ENCODE data around the gene SRRM5. TPM values are rescaled to one million over a fixed set of nuclear protein-coding genes. Genes with fewer than 3 reads are reported as not detected.

SRRM5 gene
- total and polyA plus RNA-seq, 3 donors from 2014 or later, result 8.4 to 36.0 (median 21.3) TPM

DNA sequence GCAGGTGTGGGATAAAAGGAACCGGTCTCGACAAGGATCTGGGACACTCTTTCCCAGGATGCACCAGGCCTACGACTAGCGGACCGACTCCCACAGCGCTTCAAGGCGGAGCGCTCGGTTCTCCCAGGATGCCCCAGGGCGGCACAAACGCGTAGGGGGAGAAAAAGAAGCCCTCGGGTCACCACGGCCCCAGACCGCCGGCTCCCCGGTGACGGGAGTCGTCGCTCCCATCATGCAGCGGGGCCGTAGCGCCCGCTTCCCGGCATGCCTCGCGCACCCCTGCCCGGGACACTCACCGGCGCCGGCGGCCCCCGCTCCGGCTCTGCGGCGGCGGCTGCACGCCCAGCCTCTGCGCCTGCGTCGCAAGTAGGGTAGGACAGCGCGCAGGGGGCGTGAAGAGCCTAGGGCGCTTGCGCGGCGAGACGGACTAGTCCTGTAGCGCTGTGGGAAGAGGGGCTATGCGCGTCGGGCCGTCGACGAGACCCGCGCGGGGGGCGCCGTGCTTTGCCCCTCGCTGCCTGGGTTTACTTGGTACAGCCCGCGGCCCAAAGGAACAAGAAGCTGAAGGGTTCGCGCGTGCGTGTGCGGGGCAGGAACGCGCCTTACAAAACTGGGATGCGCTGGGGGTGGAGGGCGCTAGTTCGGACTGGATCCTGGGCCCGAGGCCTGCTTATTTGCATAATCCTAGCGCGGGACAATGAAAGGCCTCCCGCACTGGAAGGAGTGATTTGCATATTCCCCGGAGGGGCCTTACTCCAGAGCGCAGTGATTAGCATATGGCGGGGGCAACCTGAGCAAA is 7.6 kb downstream of the SRRM5 start, which contains the start of gene ZNF428:
Gene ZNF428, minus strand, starts transcription at position 368 of the 799 bp plus-strand sequence. CDS start 5,325 bp downstream, outside the sequence.
- H3K27ac ChIP-seq, result peak within 1 kb of the TSS; percentile 80 to 96
- H3K36me3 ChIP-seq (ENCODE audit: low read depth, missing control alignments), result no peaks in the 10 kb centered on the region
- peak within 1 kb of the TSS; percentile 74 to 79 for H3K4me3 ChIP-seq
- H3K4me1 ChIP-seq, result peaks cover 4% of the 10 kb centered on the region
- DNase-seq, result peak; percentile 93
- 0% methylated on average over 15 to 80 of the region's 81 CpGs for WGBS, 2 donors
- intact Hi-C loops (cut with DNase I; ENCODE audit: low total_unique reads), result no loop called here
- H3K9me3 ChIP-seq, result no peaks in the 10 kb centered on the region
- no peaks in the 10 kb centered on the region for H3K27me3 ChIP-seq
- TF ChIP-seq, protein P1, sequence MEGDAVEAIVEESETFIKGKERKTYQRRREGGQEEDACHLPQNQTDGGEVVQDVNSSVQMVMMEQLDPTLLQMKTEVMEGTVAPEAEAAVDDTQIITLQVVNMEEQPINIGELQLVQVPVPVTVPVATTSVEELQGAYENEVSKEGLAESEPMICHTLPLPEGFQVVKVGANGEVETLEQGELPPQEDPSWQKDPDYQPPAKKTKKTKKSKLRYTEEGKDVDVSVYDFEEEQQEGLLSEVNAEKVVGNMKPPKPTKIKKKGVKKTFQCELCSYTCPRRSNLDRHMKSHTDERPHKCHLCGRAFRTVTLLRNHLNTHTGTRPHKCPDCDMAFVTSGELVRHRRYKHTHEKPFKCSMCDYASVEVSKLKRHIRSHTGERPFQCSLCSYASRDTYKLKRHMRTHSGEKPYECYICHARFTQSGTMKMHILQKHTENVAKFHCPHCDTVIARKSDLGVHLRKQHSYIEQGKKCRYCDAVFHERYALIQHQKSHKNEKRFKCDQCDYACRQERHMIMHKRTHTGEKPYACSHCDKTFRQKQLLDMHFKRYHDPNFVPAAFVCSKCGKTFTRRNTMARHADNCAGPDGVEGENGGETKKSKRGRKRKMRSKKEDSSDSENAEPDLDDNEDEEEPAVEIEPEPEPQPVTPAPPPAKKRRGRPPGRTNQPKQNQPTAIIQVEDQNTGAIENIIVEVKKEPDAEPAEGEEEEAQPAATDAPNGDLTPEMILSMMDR (IDR thresholded peaks at IDR 0.05), result no peak
- TF ChIP-seq POLR2A (IDR thresholded peaks at IDR 0.05), result peak; percentile 5

- H3K4me3 ChIP-seq, result peak overlapping the region; percentile 74 to 79
- no peaks in the 10 kb centered on the region for H3K36me3 ChIP-seq (ENCODE audit: low read depth, missing control alignments)
- H3K27ac ChIP-seq, result peak overlapping the region in 1 of 2 donors; percentile 96
- H3K4me1 ChIP-seq, result peaks cover 4% of the 10 kb centered on the region
- H3K27me3 ChIP-seq, result no peaks in the 10 kb centered on the region
- DNase-seq, result no peak
- intact Hi-C loops (cut with DNase I; ENCODE audit: low total_unique reads), result no loop called here
- H3K9me3 ChIP-seq, result no peaks in the 10 kb centered on the region
- no peak for TF ChIP-seq POLR2A (IDR thresholded peaks at IDR 0.05)
- TF ChIP-seq, protein P1 (IDR thresholded peaks at IDR 0.05), result no peak
- WGBS, 2 donors, result 19 to 30% methylated on average over 23 of the region's 23 CpGs
Measured at GRCh38 chr19:43620061-43621001, 8.4 kb downstream of the SRRM5 start.

DNA sequence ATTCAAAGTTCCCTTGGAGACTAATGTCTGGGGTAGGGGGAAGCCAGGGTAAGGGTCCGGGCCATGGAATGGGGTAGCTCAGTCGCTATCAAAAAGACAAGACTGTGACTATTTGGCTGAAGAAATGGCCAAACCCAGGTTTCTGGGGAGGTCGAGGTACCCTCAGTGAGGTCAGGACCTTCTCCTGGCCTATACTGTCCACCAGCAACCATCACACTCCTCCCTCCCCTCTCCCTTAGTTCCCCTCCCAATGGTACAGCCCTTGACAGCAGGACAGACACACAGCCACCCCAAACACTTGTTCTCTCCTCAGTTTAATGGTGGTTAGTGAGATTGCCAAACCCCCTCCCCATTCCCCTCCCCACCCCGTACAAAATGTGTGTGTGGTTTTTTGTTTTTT is 10.2 kb downstream of the SRRM5 start:
- 47 to 60% methylated on average over 4 of the region's 4 CpGs for WGBS, 2 donors
- intact Hi-C loops (cut with DNase I; ENCODE audit: low total_unique reads), result no loop called here

DNA sequence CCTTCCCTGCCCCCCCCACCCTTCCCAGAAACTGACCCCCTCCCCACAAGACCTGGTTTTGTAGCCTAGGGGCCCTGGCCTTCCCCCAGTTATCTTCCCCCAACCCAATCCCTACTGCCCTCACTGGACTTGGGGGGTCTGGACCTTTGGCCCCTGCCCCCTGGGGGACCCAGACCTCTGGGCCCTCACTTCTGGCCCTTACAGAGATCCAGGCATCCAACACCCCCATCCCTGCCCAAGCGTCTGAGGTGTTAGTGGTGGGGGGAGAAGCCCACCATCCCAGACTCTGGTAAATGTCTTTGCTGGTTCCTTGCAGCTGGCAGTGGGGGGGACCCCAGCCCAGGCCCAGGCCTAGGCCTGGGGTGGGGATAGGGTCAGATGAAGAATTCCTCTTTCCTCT is 11.1 kb downstream of the SRRM5 start:
- 67 to 79% methylated on average over 1 of the region's 1 CpG for WGBS, 2 donors
- Histone ChIP-seq H3K27ac (no peak overlapping the region), H3K4me3 (peak overlapping the region; percentile 15 to 18), H3K27me3 (no peaks in the 10 kb centered on the region), H3K36me3 (ENCODE audit: low read depth, missing control alignments) (no peaks in the 10 kb centered on the region), H3K9me3 (no peaks in the 10 kb centered on the region), H3K4me1 (no peaks in the 10 kb centered on the region)
- intact Hi-C loops (cut with DNase I; ENCODE audit: low total_unique reads), result no loop called here
- DNase-seq, result no peak
- TF ChIP-seq POLR2A (IDR thresholded peaks at IDR 0.05), result no peak
- TF ChIP-seq, protein P1 (IDR thresholded peaks at IDR 0.05), result no peak

More for the DNA sequence above, 10.2 kb downstream of the SRRM5 start:
- H3K27ac ChIP-seq, result no peak overlapping the region
- no peaks in the 10 kb centered on the region for H3K36me3 ChIP-seq (ENCODE audit: low read depth, missing control alignments)
- H3K4me1 ChIP-seq, result no peaks in the 10 kb centered on the region
- H3K4me3 ChIP-seq, result no peak overlapping the region
- no peak for TF ChIP-seq POLR2A (IDR thresholded peaks at IDR 0.05)
- TF ChIP-seq, protein P1 (IDR thresholded peaks at IDR 0.05), result no peak
- no peaks in the 10 kb centered on the region for H3K9me3 ChIP-seq
- H3K27me3 ChIP-seq, result no peaks in the 10 kb centered on the region
- DNase-seq, result no peak
